GM10248 (cell line): Measurements from ENCODE around the gene HOXC4.

Experiments used
- CTCF ChIA-PET: fragments of 300-600 bp; sonication (Branson Sonifier 250); formaldehyde crosslinking; extraction: SDS; loops from one replicate; lab custom pipeline; 2021; ENCODE audit warnings: antibody characterized with exemption; lab: Yijun Ruan, JAX
- POLR2A ChIA-PET: fragments of 350-650 bp; sonication (Branson Sonifier 250); formaldehyde crosslinking; extraction: SDS; loops from one replicate; lab custom pipeline; 2020; ENCODE audit warnings: antibody characterized with exemption; lab: Yijun Ruan, JAX
- DNase-seq: peaks from one replicate; pipeline ENCODE4 v3.0.0; 2012; ENCODE audit errors: extremely low spot score
- TF ChIP-seq, protein P1 (sequence below): IDR thresholded peaks from 2 replicates; pipeline ENCODE4 v1.5.1; 2012; ENCODE audit warnings: mild to moderate bottlenecking, low read depth; ENCODE audit errors: extremely low read depth, missing control alignments, control extremely low read depth

Gene HOXC4

DNA sequence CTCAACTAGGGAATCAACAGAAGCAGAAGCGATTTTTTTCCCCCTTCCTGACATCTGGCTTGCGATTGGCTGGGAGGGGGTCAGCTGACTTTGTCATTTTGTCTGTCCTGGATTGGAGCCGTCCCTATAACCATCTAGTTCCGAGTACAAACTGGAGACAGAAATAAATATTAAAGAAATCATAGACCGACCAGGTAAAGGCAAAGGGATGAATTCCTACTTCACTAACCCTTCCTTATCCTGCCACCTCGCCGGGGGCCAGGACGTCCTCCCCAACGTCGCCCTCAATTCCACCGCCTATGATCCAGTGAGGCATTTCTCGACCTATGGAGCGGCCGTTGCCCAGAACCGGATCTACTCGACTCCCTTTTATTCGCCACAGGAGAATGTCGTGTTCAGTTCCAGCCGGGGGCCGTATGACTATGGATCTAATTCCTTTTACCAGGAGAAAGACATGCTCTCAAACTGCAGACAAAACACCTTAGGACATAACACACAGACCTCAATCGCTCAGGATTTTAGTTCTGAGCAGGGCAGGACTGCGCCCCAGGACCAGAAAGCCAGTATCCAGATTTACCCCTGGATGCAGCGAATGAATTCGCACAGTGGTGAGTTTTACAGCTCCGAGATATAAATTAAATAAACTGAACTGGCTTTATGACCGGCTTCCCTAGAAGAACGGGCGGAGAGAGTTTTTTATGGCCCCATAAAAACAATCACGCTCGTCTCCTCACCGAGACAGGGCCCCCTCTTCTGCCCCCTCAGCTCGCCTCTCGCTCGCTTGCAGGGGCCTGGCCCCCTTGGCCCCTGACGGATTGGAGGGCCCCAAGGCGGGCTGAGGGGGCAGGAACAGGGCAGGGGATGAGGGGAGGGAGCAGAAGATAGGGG, 25.1 kb upstream of the HOXC4 start, which contains the start of gene HOXC6:
Gene HOXC6 (plus strand): TSS at position 127 of the 888 bp plus-strand sequence. CDS start 82 bp downstream, at position 209.
- DNase-seq: no peak
- ChIA-PET CTCF (interaction anchor here (3.6 to 10.1 kb wide), 5 partner anchors 22 to 180 kb away, joined by 18 to 214 read pairs (median 122); partner anchors contain the start of genes HOXC8 and SMUG1), POLR2A (no interaction called here)
- TF ChIP-seq, protein P1, sequence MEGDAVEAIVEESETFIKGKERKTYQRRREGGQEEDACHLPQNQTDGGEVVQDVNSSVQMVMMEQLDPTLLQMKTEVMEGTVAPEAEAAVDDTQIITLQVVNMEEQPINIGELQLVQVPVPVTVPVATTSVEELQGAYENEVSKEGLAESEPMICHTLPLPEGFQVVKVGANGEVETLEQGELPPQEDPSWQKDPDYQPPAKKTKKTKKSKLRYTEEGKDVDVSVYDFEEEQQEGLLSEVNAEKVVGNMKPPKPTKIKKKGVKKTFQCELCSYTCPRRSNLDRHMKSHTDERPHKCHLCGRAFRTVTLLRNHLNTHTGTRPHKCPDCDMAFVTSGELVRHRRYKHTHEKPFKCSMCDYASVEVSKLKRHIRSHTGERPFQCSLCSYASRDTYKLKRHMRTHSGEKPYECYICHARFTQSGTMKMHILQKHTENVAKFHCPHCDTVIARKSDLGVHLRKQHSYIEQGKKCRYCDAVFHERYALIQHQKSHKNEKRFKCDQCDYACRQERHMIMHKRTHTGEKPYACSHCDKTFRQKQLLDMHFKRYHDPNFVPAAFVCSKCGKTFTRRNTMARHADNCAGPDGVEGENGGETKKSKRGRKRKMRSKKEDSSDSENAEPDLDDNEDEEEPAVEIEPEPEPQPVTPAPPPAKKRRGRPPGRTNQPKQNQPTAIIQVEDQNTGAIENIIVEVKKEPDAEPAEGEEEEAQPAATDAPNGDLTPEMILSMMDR: no peak

DNA sequence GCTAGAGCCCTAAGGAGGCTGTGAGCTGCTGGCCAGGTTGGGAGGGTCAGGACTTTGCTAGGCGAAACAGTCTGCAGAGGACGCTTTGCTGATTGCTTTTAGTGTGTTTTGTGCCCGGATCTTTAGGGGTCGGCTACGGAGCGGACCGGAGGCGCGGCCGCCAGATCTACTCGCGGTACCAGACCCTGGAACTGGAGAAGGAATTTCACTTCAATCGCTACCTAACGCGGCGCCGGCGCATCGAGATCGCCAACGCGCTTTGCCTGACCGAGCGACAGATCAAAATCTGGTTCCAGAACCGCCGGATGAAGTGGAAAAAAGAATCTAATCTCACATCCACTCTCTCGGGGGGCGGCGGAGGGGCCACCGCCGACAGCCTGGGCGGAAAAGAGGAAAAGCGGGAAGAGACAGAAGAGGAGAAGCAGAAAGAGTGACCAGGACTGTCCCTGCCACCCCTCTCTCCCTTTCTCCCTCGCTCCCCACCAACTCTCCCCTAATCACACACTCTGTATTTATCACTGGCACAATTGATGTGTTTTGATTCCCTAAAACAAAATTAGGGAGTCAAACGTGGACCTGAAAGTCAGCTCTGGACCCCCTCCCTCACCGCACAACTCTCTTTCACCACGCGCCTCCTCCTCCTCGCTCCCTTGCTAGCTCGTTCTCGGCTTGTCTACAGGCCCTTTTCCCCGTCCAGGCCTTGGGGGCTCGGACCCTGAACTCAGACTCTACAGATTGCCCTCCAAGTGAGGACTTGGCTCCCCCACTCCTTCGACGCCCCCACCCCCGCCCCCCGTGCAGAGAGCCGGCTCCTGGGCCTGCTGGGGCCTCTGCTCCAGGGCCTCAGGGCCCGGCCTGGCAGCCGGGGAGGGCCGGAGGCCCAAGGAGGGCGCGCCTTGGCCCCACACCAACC, 23.9 kb upstream of the HOXC4 start:
- POLR2A ChIA-PET: no interaction called here
- TF ChIP-seq, protein P1: no peak
- DNase-seq: no peak
- CTCF ChIA-PET: interaction anchor here (0.7 to 10.1 kb wide), 6 partner anchors 23 to 185 kb away, joined by 3 to 214 read pairs (median 108); partner anchors contain the start of genes HOXC8 and SMUG1

DNA sequence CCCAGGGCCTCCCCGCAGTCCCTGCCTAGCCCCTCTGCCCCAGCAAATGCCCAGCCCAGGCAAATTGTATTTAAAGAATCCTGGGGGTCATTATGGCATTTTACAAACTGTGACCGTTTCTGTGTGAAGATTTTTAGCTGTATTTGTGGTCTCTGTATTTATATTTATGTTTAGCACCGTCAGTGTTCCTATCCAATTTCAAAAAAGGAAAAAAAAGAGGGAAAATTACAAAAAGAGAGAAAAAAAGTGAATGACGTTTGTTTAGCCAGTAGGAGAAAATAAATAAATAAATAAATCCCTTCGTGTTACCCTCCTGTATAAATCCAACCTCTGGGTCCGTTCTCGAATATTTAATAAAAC, 23.2 kb upstream of the HOXC4 start:
- CTCF ChIA-PET: interaction anchor here (0.7 to 10.1 kb wide), 11 partner anchors 8 to 184 kb away, joined by 3 to 214 read pairs (median 26); partner anchors contain the start of genes HOXC10, HOXC8 and SMUG1
- POLR2A ChIA-PET: no interaction called here
- DNase-seq: no peak
- TF ChIP-seq, protein P1: no peak

DNA sequence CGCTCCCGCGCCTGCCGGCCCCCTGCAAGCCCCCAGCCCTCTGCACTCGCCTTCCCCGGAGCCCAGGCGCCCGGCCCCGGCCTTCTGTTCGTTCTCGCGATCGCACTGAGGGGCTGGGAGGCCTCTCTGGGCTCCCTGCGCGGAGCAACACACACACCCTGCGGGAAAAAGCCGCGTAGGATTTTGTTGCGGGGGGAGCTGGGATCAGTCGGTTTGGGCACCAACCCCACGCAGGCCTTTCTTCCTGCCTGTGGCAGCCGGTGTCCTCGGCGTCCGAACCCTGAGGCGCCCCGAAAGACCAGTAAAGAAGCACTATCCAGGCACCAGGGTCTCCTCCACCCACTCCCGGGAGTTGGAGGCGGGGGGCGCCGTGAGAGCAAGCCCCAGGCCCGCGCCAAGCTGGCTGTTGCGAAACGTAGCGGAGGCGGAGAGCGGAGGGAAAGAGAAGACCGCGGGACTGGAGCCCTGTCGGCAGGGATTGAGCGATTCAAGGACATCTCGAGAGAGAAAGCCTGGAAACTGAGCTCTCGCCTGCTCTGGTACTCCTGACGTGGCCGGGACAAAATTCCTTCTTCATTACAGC, 22.7 kb upstream of the HOXC4 start:
- ChIA-PET POLR2A (no interaction called here), CTCF (interaction anchor here (0.7 to 10.1 kb wide), 16 partner anchors 9 to 184 kb away, joined by 4 to 214 read pairs (median 12); partner anchors contain the start of genes HOXC10, HOXC4, HOXC8 and SMUG1)
- TF ChIP-seq, protein P1: no peak
- no peak for DNase-seq

DNA sequence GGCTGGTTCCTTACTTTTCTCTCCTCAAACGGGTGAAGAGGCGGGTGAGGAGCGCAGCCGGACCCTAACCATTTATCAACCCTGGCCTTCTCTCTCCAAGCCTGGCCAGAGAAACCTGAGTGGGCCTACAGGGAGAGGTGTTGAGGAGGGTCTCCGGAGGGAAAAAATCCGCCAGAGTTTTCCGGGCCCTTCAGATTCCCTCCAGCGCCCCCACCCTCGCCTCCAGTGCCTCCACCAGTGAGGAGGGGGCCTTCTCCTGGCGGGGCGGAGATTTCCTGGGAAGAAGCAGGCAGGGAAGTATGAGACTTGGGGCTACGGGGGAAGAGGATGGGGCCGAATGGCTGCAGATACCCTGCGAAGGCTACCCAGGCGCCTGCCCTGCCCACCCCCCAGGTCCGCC, 22.2 kb upstream of the HOXC4 start:
- TF ChIP-seq, protein P1: no peak
- ChIA-PET CTCF (interaction anchor here (0.7 to 10.1 kb wide), 29 partner anchors 9 to 183 kb away, joined by 4 to 214 read pairs (median 8); partner anchors contain the start of genes HOXC10, HOXC4, HOXC8 and SMUG1), POLR2A (no interaction called here)
- DNase-seq: no peak

DNA sequence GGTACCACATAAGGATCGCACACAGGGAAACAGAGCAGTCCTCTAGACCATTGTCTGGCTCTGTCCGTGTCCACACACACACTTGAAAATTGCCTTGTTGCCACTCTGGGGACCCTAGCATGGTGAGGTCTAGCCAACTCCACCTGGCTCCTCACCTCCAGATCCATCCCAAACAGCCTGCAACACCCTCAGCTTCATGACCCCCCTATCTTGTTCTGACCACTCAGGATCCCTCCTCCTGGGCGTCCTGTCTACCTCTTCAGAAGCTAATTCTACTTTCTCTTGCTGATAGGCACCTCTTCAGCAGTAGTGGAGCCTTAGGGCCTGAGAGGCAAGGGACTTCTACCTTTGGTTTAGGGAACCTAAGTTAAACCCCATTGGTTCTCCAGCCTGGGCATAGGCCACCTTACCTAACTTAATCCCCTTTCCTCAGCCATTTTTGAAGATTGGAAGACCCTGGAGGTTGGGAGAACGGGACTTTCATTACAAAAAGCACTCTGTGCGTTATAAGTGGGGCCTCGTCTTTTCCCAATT, 21.5 kb upstream of the HOXC4 start:
- ChIA-PET CTCF (interaction anchor here (0.6 to 10.1 kb wide), 43 partner anchors 9 to 347 kb away, joined by 3 to 214 read pairs (median 6); partner anchors contain the start of genes HOXC10, HOXC4, HOXC8 and SMUG1), POLR2A (no interaction called here)
- TF ChIP-seq, protein P1: no peak
- DNase-seq: no peak
